Activated naive CD8-positive, alpha-beta T cell treated with anti-CD3 and anti-CD28 coated beads, Interleukin-2, amount 50 U/mL, for 16 hours (primary cell): Measurements from ENCODE around the gene CAPZB.

ENCODE experiments used
- DNase-seq: peaks from one replicate; pipeline ENCODE4 v3.0.0-alpha.2; 2020; ENCODE audit warnings: low read depth, low spot score

CAPZB gene

DNA sequence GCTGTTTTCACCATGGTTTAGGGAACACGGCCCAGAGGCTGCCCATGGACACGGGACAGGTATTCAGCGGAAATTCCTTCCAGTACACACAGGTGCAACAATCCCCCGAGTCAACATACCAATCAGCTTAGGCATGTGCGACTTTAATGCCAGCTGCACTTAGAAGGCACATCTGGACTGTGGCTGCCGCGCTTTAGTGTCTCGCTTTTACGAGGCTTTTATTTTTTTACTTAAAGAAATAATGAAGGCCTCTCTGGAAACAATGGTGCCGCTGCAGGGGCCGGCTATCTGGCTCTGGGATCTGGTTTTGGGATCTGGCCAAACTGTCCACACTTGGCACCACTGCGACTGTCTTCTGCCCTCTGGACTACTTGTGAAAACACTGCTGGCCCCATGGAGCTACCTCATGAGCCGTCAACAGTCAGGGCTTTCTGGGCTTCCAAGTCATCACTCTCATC lies 117.7 kb downstream of the CAPZB start:
- DNase-seq, result no peak

DNA sequence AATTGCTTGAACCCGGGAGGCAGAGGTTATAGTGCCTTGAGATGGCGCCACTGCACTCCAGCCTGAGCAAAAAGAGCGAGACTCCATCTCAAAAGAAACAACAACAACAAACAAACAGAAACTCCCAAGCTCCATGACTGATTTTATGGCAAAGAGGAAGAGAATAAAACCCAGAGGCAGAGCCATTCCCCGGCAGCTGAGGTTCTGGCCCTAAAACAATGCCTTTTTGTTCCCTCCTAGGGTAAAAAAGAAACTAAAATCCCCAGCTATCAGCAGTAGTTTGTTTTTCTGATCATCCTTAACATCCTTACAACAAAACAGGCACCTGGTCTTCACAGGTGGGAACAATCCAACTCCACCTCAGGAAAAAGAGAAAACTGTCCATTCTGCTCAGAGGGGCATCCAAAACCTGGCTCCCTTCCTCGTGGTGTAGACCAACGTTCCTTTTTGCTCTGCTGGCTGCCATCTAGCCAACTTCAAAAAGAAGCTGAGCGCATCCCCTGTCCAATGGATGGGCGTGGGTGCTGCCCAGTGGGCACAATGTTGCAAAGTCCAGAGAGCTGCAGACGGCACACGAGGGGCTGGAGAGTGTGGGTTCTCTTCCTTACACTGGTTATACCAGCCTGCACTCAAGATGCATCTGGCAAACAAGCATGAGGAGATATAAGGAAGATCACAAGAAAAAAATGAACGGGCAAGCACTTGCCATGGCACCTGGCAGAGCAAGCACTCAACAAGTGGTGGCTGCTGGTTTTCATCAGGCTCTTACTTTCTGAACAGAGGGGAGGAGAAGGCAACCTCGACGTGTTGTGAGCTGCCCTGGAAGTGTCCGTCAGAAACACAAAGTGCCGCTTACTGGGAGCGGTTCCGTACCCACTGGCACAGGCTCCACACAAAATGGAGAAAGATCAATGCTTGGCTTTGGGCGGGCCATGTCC lies 118.5 kb downstream of the CAPZB start:
- no peak for DNase-seq

DNA sequence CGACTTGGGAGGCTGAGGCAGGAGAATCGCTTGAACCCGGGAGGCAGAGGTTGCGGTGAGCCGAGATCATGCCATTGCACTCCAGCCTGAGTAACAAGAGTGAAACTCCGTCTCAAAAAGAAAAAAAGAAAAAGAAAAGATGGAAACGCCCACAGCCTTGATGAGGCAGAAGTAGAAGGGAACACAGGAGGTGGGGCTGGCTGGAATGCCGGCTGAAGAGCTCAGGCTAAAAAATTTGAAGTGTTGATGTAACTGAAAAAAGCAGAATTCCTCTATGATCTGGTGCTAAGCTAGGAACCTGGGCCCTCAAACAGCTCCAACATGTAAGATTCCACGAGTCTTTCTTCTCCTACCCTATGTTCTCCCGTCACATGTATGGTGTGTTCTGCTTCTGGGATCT lies 119.6 kb downstream of the CAPZB start:
- no peak for DNase-seq

DNA sequence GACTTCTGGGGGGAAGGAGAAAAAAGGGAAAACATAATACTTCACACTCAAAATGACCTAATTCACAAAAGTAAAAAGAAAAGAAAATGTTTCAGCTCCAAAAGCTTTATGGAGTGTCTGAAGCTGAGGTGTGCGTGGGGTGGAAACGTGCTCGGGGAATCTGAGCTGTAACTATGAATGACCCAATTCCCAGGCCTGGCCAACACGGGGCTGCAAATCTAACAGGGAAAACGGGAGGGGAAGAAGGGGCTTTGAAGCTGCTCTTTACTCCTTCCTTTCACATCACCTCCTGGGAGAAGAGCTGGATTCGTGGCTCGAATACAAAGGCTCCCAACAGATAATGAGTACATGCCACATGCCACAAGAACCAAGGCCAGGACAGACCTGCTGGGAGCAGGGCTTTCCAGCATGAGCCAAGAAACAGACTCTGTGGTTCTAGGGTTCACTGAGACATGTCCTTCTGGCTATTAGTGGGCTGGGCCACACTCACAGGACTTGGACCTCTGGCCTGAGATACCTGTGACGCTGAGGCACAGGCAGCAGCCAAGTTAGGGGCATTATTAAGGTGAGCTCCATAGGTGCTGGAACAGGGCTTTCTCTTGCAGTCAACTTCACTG lies 121.7 kb downstream of the CAPZB start:
- DNase-seq, result no peak

DNA sequence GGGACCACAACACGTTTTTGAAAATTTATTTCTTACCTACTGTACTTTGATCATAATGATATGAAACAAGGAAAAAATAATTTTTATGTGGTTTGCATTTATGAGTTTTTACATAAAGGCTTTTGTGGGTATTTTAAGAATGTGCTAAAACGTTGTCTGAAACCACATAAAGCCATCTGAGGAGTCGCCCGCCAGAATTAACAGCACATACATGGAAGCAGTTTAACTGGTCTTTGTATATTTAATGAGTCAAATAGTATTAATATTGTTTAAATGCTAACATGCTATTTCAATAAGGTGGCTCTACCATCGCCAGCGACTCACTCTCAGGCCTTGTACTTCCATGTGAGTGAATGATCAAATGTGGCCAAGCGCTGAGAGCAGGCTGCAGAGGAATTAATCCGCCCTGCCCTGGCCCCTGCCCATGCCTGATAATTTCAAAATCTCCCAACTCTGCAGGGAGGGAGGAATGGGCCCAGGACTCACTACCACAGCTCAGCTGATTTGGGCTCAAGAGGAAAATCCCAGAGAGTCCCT lies 123.7 kb downstream of the CAPZB start:
- DNase-seq, result no peak

DNA sequence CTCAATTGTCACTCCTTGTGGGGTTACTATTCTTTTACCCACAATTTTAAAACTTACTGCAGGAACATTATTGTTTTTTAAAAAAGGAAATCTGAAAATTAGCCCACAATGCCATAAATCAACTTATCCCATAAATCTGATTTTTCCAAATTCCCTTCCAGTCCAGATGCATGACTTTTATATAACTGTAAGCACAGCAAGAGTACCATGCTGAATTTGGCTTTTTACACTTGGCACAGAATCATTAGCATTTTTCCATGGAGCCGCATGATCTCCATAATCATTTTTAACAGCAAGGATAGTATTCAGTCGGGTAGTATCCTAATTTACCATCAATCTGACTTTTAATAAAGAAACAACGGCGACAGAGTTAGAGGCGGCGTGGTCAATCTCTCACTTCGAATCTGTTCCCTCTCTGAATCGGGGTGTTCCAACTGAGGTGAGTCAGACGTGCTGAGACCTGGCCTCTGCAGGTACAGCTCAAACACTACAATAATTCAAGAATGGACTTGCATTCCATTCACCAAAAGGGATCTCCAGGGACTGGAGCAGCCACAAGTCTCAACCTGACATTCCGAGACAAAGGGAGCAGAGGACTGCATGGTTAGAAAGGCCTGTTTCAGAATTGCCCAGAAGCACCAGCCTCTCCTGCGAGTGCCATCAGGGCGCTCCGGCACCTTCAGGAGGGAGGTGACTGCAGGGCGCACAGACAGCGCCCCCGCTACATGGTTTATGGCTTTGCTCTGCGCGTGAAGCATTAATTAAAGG lies 124.3 kb downstream of the CAPZB start:
- no peak for DNase-seq

DNA sequence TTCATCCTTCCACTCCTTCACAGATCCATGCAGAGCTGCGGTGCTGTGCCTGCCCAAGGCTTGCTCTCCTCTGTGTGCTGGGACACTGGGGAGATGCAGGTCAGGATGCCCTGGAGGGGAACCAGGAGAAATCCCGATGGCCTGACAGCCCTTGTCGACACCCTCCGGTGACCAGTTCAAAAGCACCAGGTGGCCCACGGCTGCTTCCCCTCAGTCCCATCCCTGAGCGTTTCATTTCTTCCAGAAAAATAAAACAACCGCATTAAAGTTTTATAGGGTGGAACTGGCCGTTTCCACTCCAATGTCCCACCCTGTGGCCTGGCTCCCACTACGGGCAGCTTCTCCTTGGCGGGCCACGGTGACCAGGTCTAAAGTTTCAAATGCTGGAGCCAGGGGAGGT lies 124.9 kb downstream of the CAPZB start:
- DNase-seq, result no peak

DNA sequence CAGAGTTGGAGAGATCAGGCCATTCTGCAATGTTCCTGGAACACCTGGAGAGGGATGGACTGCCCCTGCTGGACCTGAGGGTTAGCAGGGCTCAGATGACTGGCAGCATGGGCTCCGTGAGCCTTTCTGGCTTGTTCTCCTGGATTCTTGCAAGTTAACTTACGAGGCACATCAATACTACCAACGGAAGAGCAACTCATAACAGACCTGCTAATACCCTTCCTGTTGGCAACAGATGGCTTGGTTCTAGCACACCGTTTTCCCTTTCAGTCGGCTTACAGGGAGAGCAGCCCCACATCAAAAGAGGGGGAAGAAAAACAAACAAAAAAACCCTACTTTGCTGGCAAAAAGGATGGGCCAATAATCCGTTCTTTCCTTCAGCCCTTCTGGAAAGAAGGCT lies 125.3 kb downstream of the CAPZB start:
- no peak for DNase-seq

DNA sequence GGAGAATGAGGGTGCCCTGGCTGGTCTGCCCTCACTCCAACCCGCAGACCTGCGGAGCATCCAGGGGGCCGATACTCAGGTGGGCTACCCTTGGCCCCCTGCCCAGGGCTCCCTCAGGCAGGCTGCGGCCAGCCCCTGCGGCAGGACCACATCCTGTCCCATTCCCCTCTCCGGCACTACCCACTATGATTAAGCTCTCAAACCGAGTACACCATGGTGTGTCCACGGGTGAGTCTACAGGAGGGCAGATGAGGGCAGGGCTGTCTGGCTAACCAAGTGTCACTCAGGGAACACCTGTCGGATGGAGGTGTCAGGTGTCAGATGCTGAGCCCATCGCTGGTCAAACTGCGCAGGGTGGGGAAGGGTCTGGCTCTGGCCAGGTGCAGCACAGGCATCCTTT lies 126.0 kb downstream of the CAPZB start:
- DNase-seq, result no peak

DNA sequence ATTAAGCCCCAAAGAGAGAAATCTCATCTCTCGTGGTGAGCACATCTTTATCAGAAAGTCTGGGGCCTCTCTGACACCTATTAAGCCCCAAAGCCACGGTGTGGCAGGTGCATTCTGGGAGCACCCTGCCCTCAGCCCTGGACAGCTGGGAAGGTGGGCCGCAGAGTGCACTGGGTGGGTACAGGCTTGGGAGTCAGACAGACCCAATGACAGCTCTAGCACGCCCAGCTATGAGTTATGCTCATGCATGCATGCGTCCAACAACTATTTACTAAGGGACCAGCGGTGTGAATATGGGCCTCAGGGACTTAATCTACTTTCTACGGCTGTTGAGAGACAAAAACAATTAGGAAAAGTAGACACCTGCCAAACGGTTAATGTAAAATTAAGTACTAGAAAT lies 126.6 kb downstream of the CAPZB start:
- DNase-seq, result no peak

DNA sequence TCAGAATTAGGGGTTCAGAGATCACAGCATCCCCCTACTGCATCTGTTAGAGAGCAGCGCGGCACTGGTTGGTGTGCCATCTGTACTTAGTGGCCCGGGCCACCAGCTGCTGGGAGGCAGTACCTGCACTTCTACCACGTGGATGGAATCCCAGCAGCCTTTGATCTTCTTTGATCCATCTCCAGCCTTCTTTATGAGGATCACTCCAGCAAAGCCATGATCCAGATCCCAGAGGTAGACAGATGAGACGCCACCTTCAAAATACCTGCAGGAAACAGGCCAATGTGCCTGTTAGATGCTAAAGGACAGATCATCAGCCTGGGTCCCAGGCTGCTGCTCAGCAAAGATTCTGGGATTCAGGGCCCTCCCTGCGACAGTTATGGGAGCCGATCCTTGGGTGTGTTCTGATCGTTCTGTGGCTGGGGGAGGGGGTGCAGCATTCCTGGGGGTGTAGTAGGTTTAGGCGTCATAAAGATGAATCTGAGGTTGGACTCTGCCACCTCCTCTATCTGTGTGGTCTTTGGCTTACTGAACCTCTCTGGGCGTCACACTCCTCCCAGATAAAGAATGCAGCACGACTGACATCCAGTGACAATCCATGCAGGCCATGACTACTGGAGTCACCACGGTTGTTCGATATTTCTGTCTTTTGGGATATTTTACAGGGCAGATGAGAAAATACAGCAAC lies 127.9 kb downstream of the CAPZB start:
- DNase-seq, result no peak

DNA sequence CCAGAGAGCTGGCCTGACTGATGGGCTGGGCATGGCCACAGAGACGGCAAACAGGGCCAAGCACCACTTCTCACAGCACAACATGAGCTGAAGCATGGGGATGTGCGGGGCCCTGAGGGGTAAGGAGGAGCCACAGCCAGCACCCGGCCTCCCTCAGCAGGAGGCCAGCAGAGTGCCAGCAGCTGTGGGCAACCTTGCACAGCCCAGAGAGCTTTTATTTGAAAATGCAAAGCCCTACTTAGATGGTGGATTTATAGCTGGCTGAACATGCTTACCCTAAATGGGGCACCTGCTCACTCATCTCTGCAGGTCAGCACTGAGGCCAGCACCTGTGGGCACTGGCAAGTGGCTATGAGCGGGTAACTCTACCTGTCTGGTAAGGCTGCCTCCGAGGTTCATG lies 129.1 kb downstream of the CAPZB start:
- no peak for DNase-seq

DNA sequence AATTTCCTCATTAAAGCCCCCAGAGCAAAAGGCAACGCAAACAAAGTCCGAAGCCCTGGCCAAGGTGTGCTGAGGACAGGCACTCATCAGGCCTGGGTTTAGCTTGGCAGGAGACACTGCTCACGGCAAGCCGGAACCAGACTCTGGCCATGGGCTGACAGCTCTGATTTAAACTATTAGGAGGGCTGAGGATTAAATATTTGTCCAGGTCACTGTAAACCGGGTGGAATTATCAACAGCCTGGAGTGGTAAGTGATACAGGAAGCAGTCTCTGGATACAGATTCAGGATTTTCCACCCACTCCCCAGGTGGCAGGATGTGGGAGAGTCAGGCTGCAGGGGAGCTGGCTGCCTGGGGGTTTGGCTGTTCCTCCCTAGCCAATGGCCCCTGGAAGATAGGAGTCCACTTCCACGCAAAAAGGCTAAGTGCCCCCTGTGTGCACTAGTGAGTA lies 130.8 kb downstream of the CAPZB start:
- DNase-seq, result no peak

DNA sequence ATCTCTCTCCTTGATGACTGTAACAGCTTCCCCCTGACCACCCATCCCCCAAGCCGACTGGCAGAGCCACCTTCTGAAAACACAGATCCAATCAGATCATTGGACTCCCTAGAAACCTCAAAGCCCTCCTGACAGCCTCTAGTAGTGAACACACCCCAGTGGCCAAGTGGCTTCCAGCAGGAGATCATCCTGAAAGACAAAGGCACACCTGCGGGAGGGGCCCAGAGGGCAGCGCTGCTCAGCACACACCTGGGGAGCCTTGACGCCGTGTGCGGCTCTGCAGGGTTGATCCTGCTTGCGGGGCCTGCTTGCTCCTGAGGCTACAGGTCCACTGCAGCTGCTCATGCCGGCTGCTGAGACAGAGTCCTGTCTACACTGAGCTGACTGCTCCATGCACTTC lies 131.7 kb downstream of the CAPZB start:
- DNase-seq, result no peak

DNA sequence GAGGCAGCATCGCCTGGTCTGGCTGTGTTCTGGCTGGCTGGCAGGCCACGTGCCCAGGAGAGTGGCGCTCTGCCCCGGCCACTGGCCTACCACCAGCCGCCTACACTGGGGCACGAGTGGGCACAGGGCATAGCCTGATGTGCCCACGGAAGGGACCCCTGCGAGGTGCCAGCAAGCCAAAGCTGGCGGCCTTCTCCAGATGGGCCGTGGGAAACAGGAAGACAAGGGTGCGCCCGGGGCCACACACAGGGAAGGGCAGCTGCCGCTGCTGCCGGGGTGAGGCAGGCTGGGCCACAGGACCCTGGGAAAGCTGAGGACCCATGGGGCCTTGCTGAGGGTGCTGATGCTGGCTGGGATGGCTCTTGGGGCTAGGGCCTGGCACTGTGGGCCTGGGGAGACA lies 132.5 kb downstream of the CAPZB start:
- DNase-seq, result no peak

DNA sequence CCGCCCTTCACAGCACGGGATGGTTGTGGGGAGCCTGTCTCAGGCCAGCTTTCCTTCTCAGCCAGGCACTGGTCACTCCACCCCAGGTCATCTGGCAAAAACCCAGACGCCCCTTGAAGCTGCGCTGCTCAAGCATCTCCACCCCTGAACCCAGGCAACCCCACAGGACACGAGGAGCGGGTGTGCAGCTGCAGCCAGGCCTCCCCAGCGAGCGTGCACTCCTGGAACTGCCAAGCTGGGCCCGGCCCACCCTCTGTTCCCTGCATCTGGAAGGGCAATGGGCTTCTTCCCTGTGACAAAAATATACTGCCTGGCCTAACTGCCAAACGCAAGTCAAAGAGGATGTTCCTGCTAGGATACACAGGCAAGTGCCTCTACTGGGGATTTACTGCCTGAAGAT lies 133.5 kb downstream of the CAPZB start:
- no peak for DNase-seq

DNA sequence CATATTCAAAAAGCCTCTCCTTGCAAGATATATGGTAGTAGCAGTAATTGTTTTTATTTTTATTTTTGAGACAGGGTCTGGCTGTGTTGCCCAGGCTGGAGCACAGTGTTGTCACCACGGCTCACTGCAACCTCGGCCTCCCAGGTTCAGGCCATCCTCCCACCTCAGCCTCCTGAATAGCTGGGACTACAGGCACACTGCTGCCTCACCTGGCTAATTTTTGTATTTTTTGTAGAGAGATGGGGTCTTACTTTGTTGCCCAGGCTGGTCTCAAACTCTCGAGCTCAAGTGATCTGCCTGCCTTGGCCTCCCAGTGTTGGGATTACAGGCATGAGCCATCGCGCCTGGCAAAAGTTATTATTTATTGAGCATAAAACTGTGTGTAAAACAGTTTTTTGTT lies 134.8 kb downstream of the CAPZB start:
- DNase-seq, result no peak

DNA sequence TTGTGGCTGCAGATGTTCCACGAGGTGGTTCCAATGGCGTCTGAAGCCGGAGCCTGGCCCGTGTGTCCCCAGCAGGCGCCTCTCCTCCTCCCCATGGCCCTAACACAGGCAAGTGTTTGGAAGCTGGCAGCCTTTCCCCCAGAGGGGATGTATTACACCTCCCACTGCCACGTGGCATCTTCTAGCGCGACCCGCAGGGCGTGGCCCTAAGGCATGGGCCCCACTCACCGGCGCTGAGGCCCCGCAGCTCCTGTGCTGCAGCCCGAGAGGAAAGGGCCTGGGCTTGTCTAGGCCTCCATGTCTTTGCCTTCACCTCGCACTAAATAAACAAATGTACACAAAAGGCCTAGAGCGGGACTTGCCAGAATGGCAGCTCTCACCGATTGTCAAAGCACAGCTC lies 135.3 kb downstream of the CAPZB start:
- DNase-seq, result no peak

DNA sequence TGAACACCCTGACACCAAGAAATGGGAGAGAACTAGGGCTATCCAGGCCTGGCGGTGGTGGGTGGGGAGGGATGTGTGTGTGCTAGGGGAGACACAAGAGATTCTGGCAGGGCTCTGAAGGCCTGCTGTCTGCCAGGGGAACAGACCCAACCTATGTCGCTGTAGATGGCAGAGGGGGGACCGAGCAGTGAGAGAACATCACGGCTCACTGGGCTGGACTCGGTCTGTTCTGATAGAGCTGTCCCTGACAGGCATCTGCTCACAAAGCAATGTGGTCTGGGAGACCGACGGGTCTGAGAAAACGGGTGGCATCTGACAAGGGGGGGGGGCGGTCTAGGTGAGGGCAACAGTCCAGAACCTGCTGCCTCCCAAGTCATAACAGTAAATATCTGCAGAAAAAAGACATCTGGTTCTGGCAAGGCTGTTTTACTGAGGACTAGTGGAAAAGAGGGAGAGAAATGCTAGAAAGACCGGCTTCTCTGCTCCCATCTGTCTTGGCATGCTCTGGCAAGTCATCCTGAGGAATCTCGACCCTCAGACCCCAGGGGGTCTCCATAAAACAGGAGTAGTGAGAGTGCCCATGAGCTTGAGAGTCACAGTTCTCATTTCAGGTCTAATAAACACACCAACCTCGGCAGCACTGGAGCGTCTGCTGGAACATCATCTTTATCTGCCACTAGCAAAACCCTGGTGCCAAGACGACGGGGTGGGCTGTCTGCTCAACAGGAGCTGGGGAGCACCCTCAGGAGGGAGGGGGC lies 136.7 kb downstream of the CAPZB start:
- DNase-seq, result no peak

DNA sequence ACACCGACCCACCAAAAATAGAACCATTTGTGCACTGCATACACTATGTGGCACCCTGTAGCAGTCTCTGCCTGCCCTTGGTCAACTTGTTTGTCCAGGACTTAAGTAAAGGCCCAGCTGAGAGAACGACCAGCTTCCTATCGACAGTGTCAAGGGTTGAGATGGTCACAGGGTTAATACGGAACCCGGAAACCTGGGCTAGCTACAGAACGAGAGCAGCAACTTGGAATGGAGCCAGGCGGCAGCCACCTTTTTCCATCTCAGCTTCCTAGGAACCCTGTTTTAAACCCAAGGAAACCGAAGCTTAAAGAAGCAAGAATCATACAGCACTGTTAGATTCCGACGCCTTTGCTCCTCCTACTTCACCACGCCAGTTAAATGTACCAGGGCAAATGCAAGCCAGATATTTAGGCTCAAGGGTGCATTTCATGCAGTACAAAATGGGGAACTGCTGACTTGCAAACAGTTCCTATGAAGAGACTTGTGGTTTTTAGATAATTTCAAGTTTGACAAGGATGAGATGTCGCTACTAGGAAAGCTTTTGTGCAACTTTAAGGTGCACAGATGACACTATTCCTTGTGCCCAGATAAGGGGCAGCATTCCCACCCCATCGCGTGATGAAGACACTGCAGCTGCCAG lies 137.7 kb downstream of the CAPZB start:
- no peak for DNase-seq
